DND-41 (cell line): Measurements from ENCODE around the gene PTPRK.

Experiments used
- CTCF ChIP-seq: IDR thresholded peaks from 2 replicates; pipeline ENCODE4 v1.5.1; 2012; ENCODE audit warnings: borderline replicate concordance, low read length, moderate library complexity, mild to moderate bottlenecking; ENCODE audit not compliant: poor library complexity, severe bottlenecking; ENCODE audit errors: extremely low read depth
- EZH2 ChIP-seq: IDR thresholded peaks from 3 replicates; pipeline ENCODE4 v1.6.1; 2012; ENCODE audit warnings: borderline replicate concordance, low read depth, mild to moderate bottlenecking, moderate library complexity, low read length, inconsistent platforms; ENCODE audit not compliant: severe bottlenecking

GRCh38 chr6:128358244-128358776 is 162.1 kb downstream of the PTPRK start:
- TF ChIP-seq CTCF (no peak), EZH2 (no peak)
